ENCODE measurements around the gene SYT2. TPM values are rescaled to one million over a fixed set of nuclear protein-coding genes. Genes with fewer than 3 reads are reported as not detected.

The SYT2 gene
- total RNA-seq, 1 donor from 2014 or later, result not detected

- no peaks in the 10 kb centered on the region for H3K9me3 Mint-ChIP-seq
- intact Hi-C loops (cut with micrococcal nuclease), result no loop called here
- H3K4me1 Mint-ChIP-seq (ENCODE audit: low read depth), result no peaks in the 10 kb centered on the region
- H3K4me3 Mint-ChIP-seq (ENCODE audit: low read depth), result no peak overlapping the region
- no peak overlapping the region for H3K27ac Mint-ChIP-seq
- H3K27me3 Mint-ChIP-seq (ENCODE audit: low read depth), result peaks cover 16% of the 10 kb centered on the region
- H3K36me3 Mint-ChIP-seq (ENCODE audit: low read depth), result no peaks in the 10 kb centered on the region
- no peak for DNase-seq (ENCODE audit: low spot score)
These were observed 27.8 kb downstream of the SYT2 start for GRCh38 chr1:202682477-202682876.

- no peak overlapping the region for H3K27ac Mint-ChIP-seq
- no peaks in the 10 kb centered on the region for H3K36me3 Mint-ChIP-seq (ENCODE audit: low read depth)
- peaks cover 4% of the 10 kb centered on the region for H3K9me3 Mint-ChIP-seq
- no peaks in the 10 kb centered on the region for H3K4me1 Mint-ChIP-seq (ENCODE audit: low read depth)
- no peak for DNase-seq (ENCODE audit: low spot score)
- no peak overlapping the region for H3K4me3 Mint-ChIP-seq (ENCODE audit: low read depth)
- intact Hi-C loops (cut with micrococcal nuclease), result no loop called here
- peaks cover 20% of the 10 kb centered on the region for H3K27me3 Mint-ChIP-seq (ENCODE audit: low read depth)
These were observed 28.4 kb downstream of the SYT2 start for GRCh38 chr1:202681736-202682420.

DNA sequence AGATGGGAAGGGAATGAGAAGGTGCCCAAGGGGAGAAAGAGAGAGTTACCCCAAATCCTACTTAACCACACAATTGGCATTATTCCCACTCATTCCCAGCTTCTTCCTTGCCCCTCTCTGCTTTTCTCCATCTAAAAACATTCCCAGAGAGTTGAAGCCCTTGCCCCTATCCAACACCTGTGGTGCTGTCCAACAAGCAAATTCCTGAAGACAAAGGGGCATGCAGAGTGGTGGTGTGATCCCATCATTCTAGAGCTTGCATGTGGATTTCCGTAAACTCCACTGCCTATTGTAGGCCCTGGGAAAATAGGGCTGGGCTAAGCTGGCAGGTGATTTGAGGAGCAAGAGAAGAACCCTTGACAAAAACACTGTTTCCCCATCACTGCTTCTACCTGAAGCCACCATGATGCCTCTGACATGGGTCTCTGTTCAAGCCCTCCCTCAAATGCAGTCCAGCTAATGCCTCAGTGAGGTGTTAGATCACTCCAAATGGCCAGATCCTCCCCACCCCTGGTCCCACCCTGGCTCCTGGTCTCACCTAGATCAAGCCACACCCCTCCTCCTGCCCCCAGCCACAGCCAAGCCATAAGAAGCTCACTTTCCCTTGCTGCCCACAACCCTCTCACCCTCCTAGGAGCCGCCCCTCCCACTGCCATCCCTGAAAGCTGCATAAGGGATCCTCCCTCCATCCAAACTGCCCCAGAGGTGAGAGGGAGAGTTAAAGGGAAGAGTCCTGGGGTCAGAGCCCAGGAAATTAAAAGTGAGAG is 29.5 kb downstream of the SYT2 start:
- peaks cover 4% of the 10 kb centered on the region for H3K9me3 Mint-ChIP-seq
- no peaks in the 10 kb centered on the region for H3K36me3 Mint-ChIP-seq (ENCODE audit: low read depth)
- no peak for DNase-seq (ENCODE audit: low spot score)
- H3K4me3 Mint-ChIP-seq (ENCODE audit: low read depth), result no peak overlapping the region
- H3K27me3 Mint-ChIP-seq (ENCODE audit: low read depth), result peaks cover 18% of the 10 kb centered on the region
- no peak overlapping the region for H3K27ac Mint-ChIP-seq
- intact Hi-C loops (cut with micrococcal nuclease), result no loop called here
- no peaks in the 10 kb centered on the region for H3K4me1 Mint-ChIP-seq (ENCODE audit: low read depth)

DNA sequence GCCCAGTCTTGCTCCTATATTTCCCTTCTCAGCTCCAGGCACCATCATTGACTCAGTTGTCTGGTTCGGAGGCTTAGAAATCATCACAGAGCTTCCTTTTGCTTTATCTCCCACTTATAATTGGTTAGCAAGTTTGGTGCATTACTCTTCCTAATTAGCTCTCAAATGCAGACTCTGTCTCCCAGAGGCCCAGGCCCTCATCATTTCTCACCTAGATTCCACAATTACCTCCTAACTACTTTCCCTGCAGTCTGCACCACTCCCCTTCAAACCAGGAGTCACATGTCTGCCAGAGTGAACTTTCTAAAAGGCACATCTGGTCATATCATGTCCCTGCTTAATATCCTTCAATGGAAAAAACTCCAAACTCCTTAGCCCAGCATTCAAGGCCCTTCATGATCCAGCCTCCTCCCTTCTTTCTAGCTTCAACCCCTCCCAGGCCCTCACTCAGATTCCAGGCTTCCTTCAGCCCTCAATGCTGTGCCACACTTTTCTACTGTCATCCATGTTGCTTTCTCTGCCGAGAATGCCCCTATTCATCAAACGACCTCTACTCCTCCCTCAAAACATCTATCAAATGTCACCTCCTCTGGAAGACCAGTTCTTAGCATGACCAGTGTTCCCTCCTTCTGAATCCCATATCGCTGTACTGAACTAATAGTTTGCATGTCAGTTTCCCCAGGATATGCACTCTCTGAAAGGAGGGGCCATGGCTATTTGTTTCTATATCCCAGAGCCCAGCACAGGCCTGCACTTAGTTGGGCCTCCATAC is 30.7 kb downstream of the SYT2 start:
- Mint-ChIP-seq H3K36me3 (ENCODE audit: low read depth) (no peaks in the 10 kb centered on the region), H3K9me3 (peaks cover 4% of the 10 kb centered on the region), H3K4me3 (ENCODE audit: low read depth) (no peak overlapping the region), H3K4me1 (ENCODE audit: low read depth) (no peaks in the 10 kb centered on the region), H3K27me3 (ENCODE audit: low read depth) (peaks cover 18% of the 10 kb centered on the region), H3K27ac (no peak overlapping the region)
- DNase-seq (ENCODE audit: low spot score), result no peak
- intact Hi-C loops (cut with micrococcal nuclease), result no loop called here

GRCh38 chr1:202677433-202677832 is 32.8 kb downstream of the SYT2 start:
- Mint-ChIP-seq H3K36me3 (ENCODE audit: low read depth) (no peaks in the 10 kb centered on the region), H3K27ac (no peak overlapping the region), H3K9me3 (peaks cover 6% of the 10 kb centered on the region), H3K4me3 (ENCODE audit: low read depth) (no peak overlapping the region), H3K27me3 (ENCODE audit: low read depth) (peaks cover 15% of the 10 kb centered on the region), H3K4me1 (ENCODE audit: low read depth) (no peaks in the 10 kb centered on the region)
- DNase-seq (ENCODE audit: low spot score), result no peak
- intact Hi-C loops (cut with micrococcal nuclease), result no loop called here

- Mint-ChIP-seq H3K36me3 (ENCODE audit: low read depth) (no peaks in the 10 kb centered on the region), H3K4me1 (ENCODE audit: low read depth) (no peaks in the 10 kb centered on the region), H3K9me3 (peaks cover 8% of the 10 kb centered on the region), H3K27ac (no peak overlapping the region), H3K27me3 (ENCODE audit: low read depth) (peaks cover 7% of the 10 kb centered on the region), H3K4me3 (ENCODE audit: low read depth) (no peak overlapping the region)
- intact Hi-C loops (cut with micrococcal nuclease), result no loop called here
- no peak for DNase-seq (ENCODE audit: low spot score)
These were observed 36.7 kb downstream of the SYT2 start for GRCh38 chr1:202673531-202673930.

GRCh38 chr1:202671399-202671798 is 38.9 kb downstream of the SYT2 start:
- Mint-ChIP-seq H3K9me3 (peaks cover 4% of the 10 kb centered on the region), H3K4me3 (ENCODE audit: low read depth) (no peak overlapping the region), H3K27me3 (ENCODE audit: low read depth) (peaks cover 3% of the 10 kb centered on the region), H3K27ac (no peak overlapping the region), H3K36me3 (ENCODE audit: low read depth) (no peaks in the 10 kb centered on the region), H3K4me1 (ENCODE audit: low read depth) (no peaks in the 10 kb centered on the region)
- no peak for DNase-seq (ENCODE audit: low spot score)
- intact Hi-C loops (cut with micrococcal nuclease), result no loop called here

- Mint-ChIP-seq H3K4me1 (ENCODE audit: low read depth) (no peaks in the 10 kb centered on the region), H3K36me3 (ENCODE audit: low read depth) (no peaks in the 10 kb centered on the region), H3K27ac (no peak overlapping the region), H3K27me3 (ENCODE audit: low read depth) (peaks cover 7% of the 10 kb centered on the region), H3K4me3 (ENCODE audit: low read depth) (no peak overlapping the region), H3K9me3 (no peaks in the 10 kb centered on the region)
- DNase-seq (ENCODE audit: low spot score), result no peak
- intact Hi-C loops (cut with micrococcal nuclease), result no loop called here
These were observed 44.8 kb downstream of the SYT2 start for GRCh38 chr1:202665417-202665816.

GRCh38 chr1:202664083-202664482 is 46.2 kb downstream of the SYT2 start:
- Mint-ChIP-seq H3K4me3 (ENCODE audit: low read depth) (no peak overlapping the region), H3K9me3 (no peaks in the 10 kb centered on the region), H3K27ac (no peak overlapping the region), H3K4me1 (ENCODE audit: low read depth) (no peaks in the 10 kb centered on the region), H3K36me3 (ENCODE audit: low read depth) (no peaks in the 10 kb centered on the region), H3K27me3 (ENCODE audit: low read depth) (peaks cover 12% of the 10 kb centered on the region)
- intact Hi-C loops (cut with micrococcal nuclease), result no loop called here
- DNase-seq (ENCODE audit: low spot score), result no peak

DNA sequence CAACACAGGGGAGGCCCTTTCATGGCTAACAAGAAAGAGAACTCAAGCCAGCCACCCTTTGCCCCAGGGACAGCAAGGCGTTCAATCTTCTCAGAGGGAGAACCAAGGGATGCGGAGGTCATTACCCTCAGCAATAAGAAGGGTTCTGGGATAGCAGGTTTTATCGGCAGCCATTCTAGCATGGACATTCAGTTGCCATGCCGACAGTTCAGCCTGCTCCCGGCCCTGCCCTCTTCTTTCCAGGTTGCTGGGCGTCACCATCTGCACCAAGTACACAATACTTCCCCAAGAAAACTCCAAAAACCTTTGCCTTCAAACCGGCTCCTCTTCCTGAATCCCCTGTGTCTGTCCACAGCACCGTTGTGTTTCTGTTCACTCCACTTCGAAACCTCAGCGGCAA is 47.1 kb downstream of the SYT2 start:
- DNase-seq (ENCODE audit: low spot score), result no peak
- Mint-ChIP-seq H3K4me3 (ENCODE audit: low read depth) (no peak overlapping the region), H3K9me3 (no peaks in the 10 kb centered on the region), H3K4me1 (ENCODE audit: low read depth) (no peaks in the 10 kb centered on the region), H3K27me3 (ENCODE audit: low read depth) (peaks cover 13% of the 10 kb centered on the region), H3K27ac (no peak overlapping the region), H3K36me3 (ENCODE audit: low read depth) (no peaks in the 10 kb centered on the region)
- intact Hi-C loops (cut with micrococcal nuclease), result no loop called here

DNA sequence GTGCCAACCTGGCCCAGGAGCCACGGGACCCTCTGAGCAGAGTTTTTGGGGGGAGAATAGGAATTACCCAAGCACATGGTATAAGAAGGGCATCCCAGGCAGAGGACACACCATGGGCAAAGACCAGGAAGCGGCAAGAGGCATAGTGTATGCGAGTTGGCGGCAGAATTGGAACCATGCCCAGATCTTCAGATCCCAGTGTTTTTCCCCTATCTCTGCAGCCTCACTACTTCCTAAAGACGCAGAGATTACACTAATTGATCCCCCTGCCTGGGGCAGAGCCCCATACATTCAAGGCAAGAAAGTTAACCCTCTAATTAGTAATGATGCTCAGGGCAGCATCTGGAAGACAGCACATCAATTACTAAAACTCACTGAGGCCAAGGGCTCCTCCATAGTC is 48.2 kb downstream of the SYT2 start:
- H3K9me3 Mint-ChIP-seq, result no peaks in the 10 kb centered on the region
- no peak for DNase-seq (ENCODE audit: low spot score)
- intact Hi-C loops (cut with micrococcal nuclease), result no loop called here
- no peaks in the 10 kb centered on the region for H3K4me1 Mint-ChIP-seq (ENCODE audit: low read depth)
- H3K36me3 Mint-ChIP-seq (ENCODE audit: low read depth), result no peaks in the 10 kb centered on the region
- no peak overlapping the region for H3K27ac Mint-ChIP-seq
- H3K27me3 Mint-ChIP-seq (ENCODE audit: low read depth), result peaks cover 15% of the 10 kb centered on the region
- no peak overlapping the region for H3K4me3 Mint-ChIP-seq (ENCODE audit: low read depth)

DNA sequence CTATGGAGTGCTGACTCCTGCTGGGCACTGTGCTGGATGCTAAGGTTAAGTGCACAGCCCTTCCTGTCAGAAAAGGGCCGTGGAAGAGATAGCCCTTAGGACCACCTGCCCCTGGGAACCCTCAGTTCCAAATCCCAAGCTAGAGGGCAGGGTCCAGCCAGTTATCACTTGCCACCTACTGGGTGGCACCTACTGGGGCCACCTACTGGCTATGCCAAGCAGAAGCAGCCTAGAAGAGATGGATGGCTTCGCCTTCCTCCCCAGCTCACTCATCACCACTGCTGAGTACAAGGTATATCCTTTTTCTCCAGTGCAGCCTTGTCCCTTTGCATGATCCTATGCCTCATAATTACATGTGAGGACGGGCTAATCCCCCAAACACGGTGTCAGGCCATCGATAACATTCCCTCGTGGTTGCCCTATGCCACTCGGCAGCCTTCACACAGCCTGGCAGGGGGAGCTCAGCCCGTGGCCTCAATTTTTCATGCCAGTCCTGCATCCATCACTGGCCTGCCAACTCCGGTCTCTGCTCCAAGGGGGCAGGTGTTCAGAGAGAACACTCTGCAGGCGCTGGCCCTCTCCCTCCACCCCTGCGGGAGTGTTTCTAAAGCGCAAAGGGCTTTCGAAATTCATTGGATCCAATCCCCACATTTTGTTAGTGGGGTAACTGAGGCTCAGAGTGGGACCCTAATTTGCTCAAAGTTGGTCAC is 49.0 kb downstream of the SYT2 start:
- DNase-seq (ENCODE audit: low spot score), result no peak
- H3K9me3 Mint-ChIP-seq, result no peaks in the 10 kb centered on the region
- H3K4me1 Mint-ChIP-seq (ENCODE audit: low read depth), result no peaks in the 10 kb centered on the region
- no peak overlapping the region for H3K27ac Mint-ChIP-seq
- H3K4me3 Mint-ChIP-seq (ENCODE audit: low read depth), result no peak overlapping the region
- peaks cover 19% of the 10 kb centered on the region for H3K27me3 Mint-ChIP-seq (ENCODE audit: low read depth)
- H3K36me3 Mint-ChIP-seq (ENCODE audit: low read depth), result no peaks in the 10 kb centered on the region
- intact Hi-C loops (cut with micrococcal nuclease), result no loop called here

Data from activated T-helper 2 cell treated with anti-CD3 and anti-CD28 coated beads, Interferon-gamma antibody, Interleukin-2, Interleukin-4, amounts not matched to agents 10 μg/mL and 5 μg/mL and 100 μg/mL, durations not matched to agents 14 hours and 24 hours and 36 hours (primary cell).